ENCODE results near the gene PDGFRA.

GRCh38 chr4:54209617-54210016 lies 19.5 kb upstream of the PDGFRA start:
- TF ChIP-seq HDGF (IDR thresholded peaks at IDR 0.05; ENCODE audit: borderline replicate concordance) = no peak
- no peak for TF ChIP-seq SP1 (IDR thresholded peaks at IDR 0.05)
- no peak for TF ChIP-seq TARDBP (IDR thresholded peaks at IDR 0.05)
- TF ChIP-seq ELF4 (IDR thresholded peaks at IDR 0.05) = no peak
- no peak for TF ChIP-seq PKNOX1 (IDR thresholded peaks at IDR 0.05)
- TF ChIP-seq FOXA1 (IDR thresholded peaks at IDR 0.05) = no peak
- no peak for TF ChIP-seq SUZ12 (IDR thresholded peaks at IDR 0.05)
- TF ChIP-seq NFRKB (IDR thresholded peaks at IDR 0.05) = no peak
- no peak for TF ChIP-seq ARNT (IDR thresholded peaks at IDR 0.05)
- TF ChIP-seq BHLHE40 (IDR thresholded peaks at IDR 0.05; ENCODE audit: borderline replicate concordance) = no peak
